A549 (cell line): ENCODE data around the gene WNT9A. TPM values are rescaled to one million over a fixed set of nuclear protein-coding genes. Genes with fewer than 3 reads are reported as not detected.

Experiments used
- ATAC-seq, 2 experiments: fragments of 200-7000 bp in 1 of 2; fragments of >200 bp in 1 of 2; cut with Nextera tagmentation in 1 of 2; cut with Tn5 transposase in 1 of 2; 3 replicates each; pipeline versions ENCODE4 v1.8.0 to v1.9.1; 2018 to 2020; ENCODE audit warnings: mild to moderate bottlenecking in 1 of 2, moderate library complexity in 1 of 2
- CTCF ChIA-PET: fragments of 300-600 bp; sonication (Branson Sonifier 250); formaldehyde crosslinking; extraction: SDS; loops from one replicate; lab custom pipeline; 2021; ENCODE audit warnings: antibody characterized with exemption, inconsistent platforms; lab: Yijun Ruan, JAX
- POLR2A ChIA-PET: fragments of 350-600 bp; formaldehyde crosslinking; extraction: SDS; loops from one replicate; lab custom pipeline; 2021; ENCODE audit warnings: antibody characterized with exemption, inconsistent platforms; lab: Yijun Ruan, JAX
- DNase-seq, 2 experiments: peaks; one replicate each; pipeline versions ENCODE4 v3.0.0 to v3.0.0-alpha.2; 2011 to 2016; ENCODE audit warnings: low read depth in 1 of 2, low spot score in 1 of 2
- FAIRE-seq: peaks from 2 replicates; lab custom pipeline; 2011; peaks lifted over from hg19 to GRCh38; lab: Jason Lieb, UNC
- H3K27ac ChIP-seq, 2 experiments: fragments of >200 bp; sonication (Bioruptor Twin); formaldehyde crosslinking; 3 replicates each; pipeline ENCODE4 v1.5.1; 2016 to 2017
- H3K4me1 ChIP-seq: fragments of >200 bp; sonication (Bioruptor Twin); formaldehyde crosslinking; 3 replicates; pipeline ENCODE4 v1.6.1; 2016
- H3K4me2 ChIP-seq: fragments of >200 bp; sonication (Bioruptor Twin); formaldehyde crosslinking; 3 replicates; pipeline ENCODE4 v1.6.1; 2016
- H3K4me3 ChIP-seq: fragments of >200 bp; sonication (Bioruptor Twin); formaldehyde crosslinking; 3 replicates; pipeline ENCODE4 v1.5.1; 2016
- H3K9me3 ChIP-seq: fragments of >200 bp; sonication (Bioruptor Twin); formaldehyde crosslinking; 3 replicates; pipeline ENCODE4 v1.6.1; 2016
- CBX8 ChIP-seq: fragments of 200-600 bp; sonication (generic); IDR thresholded peaks from 2 replicates; pipeline ENCODE4 v1.6.1; 2016
- CTCF ChIP-seq: fragments of >200 bp; sonication (Bioruptor Twin); formaldehyde crosslinking; IDR thresholded peaks from 3 replicates; pipeline ENCODE4 v1.5.1; 2016
- EHF ChIP-seq: fragments of 250-450 bp; sonication (Bioruptor Pico); IDR thresholded peaks from 2 replicates; pipeline ENCODE4 v1.5.0; 2020; ENCODE audit warnings: mild to moderate bottlenecking
- EHMT2 ChIP-seq: fragments of 200-600 bp; sonication (generic); IDR thresholded peaks from 2 replicates; pipeline ENCODE4 v1.6.1; 2016; ENCODE audit warnings: antibody characterized with exemption, low read depth, mild to moderate bottlenecking, moderate library complexity
- ELK1 ChIP-seq: fragments of 150-350 bp; IDR thresholded peaks from 2 replicates; pipeline ENCODE4 v1.6.1; 2014; ENCODE audit warnings: low read depth, mild to moderate bottlenecking, low read length
- EP300 ChIP-seq, 2 experiments: fragments of >200 bp; sonication (Bioruptor Twin); formaldehyde crosslinking; IDR thresholded peaks; 2 replicates in 1 of 2; 3 replicates in 1 of 2; pipeline ENCODE4 v1.6.1; 2016 to 2017
- FOSB ChIP-seq: fragments of 250-450 bp; sonication (Bioruptor Pico); IDR thresholded peaks from 2 replicates; pipeline ENCODE4 v1.5.0; 2020; ENCODE audit warnings: mild to moderate bottlenecking, moderate library complexity
- FOSL2 ChIP-seq, 2 experiments: fragments of 450-650 bp in 1 of 2; fragments of >200 bp in 1 of 2; sonication (Bioruptor Twin) in 1 of 2; formaldehyde crosslinking; IDR thresholded peaks; 2 replicates each; pipeline versions ENCODE4 v1.5.0 to v1.6.1; 2016 to 2020; ENCODE audit warnings: mild to moderate bottlenecking in 1 of 2, moderate library complexity in 1 of 2
- HDAC2 ChIP-seq: fragments of 200-600 bp; sonication (generic); IDR thresholded peaks from 2 replicates; pipeline ENCODE4 v1.6.1; 2016
- HES2 ChIP-seq: fragments of >200 bp; sonication (Bioruptor Twin); formaldehyde crosslinking; IDR thresholded peaks from 2 replicates; pipeline ENCODE4 v1.6.1; 2016
- HEYL ChIP-seq: fragments of 250-450 bp; sonication (Bioruptor Pico); IDR thresholded peaks from 2 replicates; pipeline ENCODE4 v1.8.0; 2021; ENCODE audit warnings: mild to moderate bottlenecking, moderate library complexity
- HOXA7 ChIP-seq: fragments of 250-450 bp; sonication (Bioruptor Pico); IDR thresholded peaks from 2 replicates; pipeline ENCODE4 v1.5.0; 2020; ENCODE audit warnings: mild to moderate bottlenecking, moderate library complexity
- JUNB ChIP-seq: fragments of >200 bp; sonication (Bioruptor Twin); formaldehyde crosslinking; IDR thresholded peaks from 2 replicates; pipeline ENCODE4 v1.6.1; 2016
- KDM5A ChIP-seq: fragments of 200-600 bp; sonication (generic); IDR thresholded peaks from 2 replicates; pipeline ENCODE4 v1.6.1; 2016; ENCODE audit warnings: antibody characterized with exemption, mild to moderate bottlenecking
- MAX ChIP-seq: IDR thresholded peaks from 2 replicates; pipeline ENCODE4 v1.6.1; 2012
- MAZ ChIP-seq: fragments of 150-350 bp; IDR thresholded peaks from 2 replicates; pipeline ENCODE4 v1.6.1; 2014; ENCODE audit warnings: antibody characterized with exemption, low read depth, low read length, borderline replicate concordance
- NR3C1 ChIP-seq: fragments of >200 bp; sonication (Bioruptor Twin); formaldehyde crosslinking; IDR thresholded peaks from 3 replicates; pipeline ENCODE4 v1.6.1; 2017
- PHF8 ChIP-seq: fragments of 200-600 bp; sonication (generic); IDR thresholded peaks from 2 replicates; pipeline ENCODE4 v1.6.1; 2016; ENCODE audit warnings: low read depth, mild to moderate bottlenecking, antibody characterized with exemption, moderate library complexity, borderline replicate concordance
- POLR2AphosphoS2 ChIP-seq: conservative IDR thresholded peaks from 2 replicates; pipeline ENCODE4 v1.6.1; 2012; ENCODE audit warnings: low read length, improper control_type of control experiment, inconsistent platforms
- RAD21 ChIP-seq, 2 experiments: fragments of >200 bp in 1 of 2; sonication (Bioruptor Twin) in 1 of 2; formaldehyde crosslinking in 1 of 2; IDR thresholded peaks in 1 of 2; conservative IDR thresholded peaks in 1 of 2; 2 replicates in 1 of 2; 3 replicates in 1 of 2; pipeline ENCODE4 v1.6.1; 2012 to 2018; ENCODE audit warnings: inconsistent platforms in 1 of 2
- RARB ChIP-seq: fragments of 250-450 bp; sonication (Bioruptor Pico); IDR thresholded peaks from 2 replicates; pipeline ENCODE4 v1.8.0; 2021; ENCODE audit warnings: mild to moderate bottlenecking, moderate library complexity
- REST ChIP-seq: fragments of 200-600 bp; sonication (generic); IDR thresholded peaks from 2 replicates; pipeline ENCODE4 v1.6.1; 2016; ENCODE audit warnings: antibody characterized with exemption, mild to moderate bottlenecking, moderate library complexity
- SMC3 ChIP-seq: fragments of >200 bp; sonication (Bioruptor Twin); formaldehyde crosslinking; IDR thresholded peaks from 3 replicates; pipeline ENCODE4 v1.6.1; 2018; ENCODE audit warnings: inconsistent platforms
- SREBF2 ChIP-seq: fragments of 450-650 bp; IDR thresholded peaks from 2 replicates; pipeline ENCODE4 v1.6.1; 2014; ENCODE audit warnings: mild to moderate bottlenecking, moderate library complexity
- ZC3H11A ChIP-seq: fragments of 450-650 bp; IDR thresholded peaks from 2 replicates; pipeline ENCODE4 v1.6.1; 2014; ENCODE audit warnings: antibody characterized with exemption, mild to moderate bottlenecking
- WGBS: methylation state at CpG from one replicate; pipeline ENCODE4 v1.1.6; 2017; ENCODE audit errors: missing lambda C conversion rate; 5-methylcytosine and 5-hydroxymethylcytosine counted together
- polyA plus RNA-seq, 4 experiments: library from polyadenylated mRNA; depleted of rRNA in 3 of 4; stranded (reverse); fragments of >200 nt; fragmentation: RNase III in 1 of 4; extraction: RNeasy Plus Mini Kit Qiagen cat#74134 plus additional on column Dnase treatment in 1 of 4; gene quantifications; 2 replicates in 3 of 4; 3 replicates in 1 of 4; pipeline ENCODE4 v1.2.3, GENCODE V29; 2011 to 2017

WNT9A gene
- polyA plus RNA-seq, 2 of the 4 experiments (the other 2 are of a cell fraction), result 0.75 to 1.2 TPM

- FAIRE-seq (no peak), DNase-seq (peak; percentile 36 to 45)
These were observed 401 bp downstream of the WNT9A start for GRCh38 chr1:227947386-227947675.

GRCh38 chr1:227946624-227947385 lies 927 bp downstream of the WNT9A start:
- peak; percentile 76 to 93 for ATAC-seq
- POLR2A ChIA-PET, result interaction anchor here (1.9 kb wide), 1 partner anchor 159 kb away, joined by 4 read pairs; no protein-coding TSS in a partner anchor
- H3K27ac ChIP-seq, result peak overlapping the region; percentile 67 to 89
- no peak for FAIRE-seq
- H3K4me3 ChIP-seq, result peak overlapping the region; percentile 66
- TF ChIP-seq PHF8 (no peak), MAX (peak; percentile 15; the same call in 1 of the 2 replicates), RAD21 (conservative IDR thresholded peaks at IDR 0.05 in 1 of 2, IDR thresholded peaks at IDR 0.05 in 1 of 2) (peak; percentile 90 to 98), CTCF (peak; percentile 95), RARB (no peak), ZC3H11A (no peak), MAZ (no peak), SMC3 (peak; percentile 95), ELK1 (no peak), FOSL2 (IDR thresholded peaks at IDR 0.05) (no peak), FOSL2 (CRISPR knock-in tag; IDR thresholded peaks at IDR 0.05) (no peak), HEYL (CRISPR knock-in tag) (no peak), HES2 (no peak), REST (no peak), NR3C1 (no peak), HOXA7 (CRISPR knock-in tag) (no peak), POLR2AphosphoS2 (no peak), FOSB (CRISPR knock-in tag) (no peak), EHMT2 (no peak), SREBF2 (no peak), HDAC2 (peak; percentile 81; the same call in 1 of the 2 replicates), CBX8 (no peak), JUNB (no peak), KDM5A (0 out of 2 replicates have a peak, but pooled peaks have one; percentile 49), EHF (CRISPR knock-in tag) (no peak)
- TF ChIP-seq, all 56 proteins: peak for 6
- Histone ChIP-seq H3K4me2 (peak overlapping the region; percentile 98), H3K9me3 (no peaks in the 10 kb centered on the region), H3K4me1 (peaks cover 12% of the 10 kb centered on the region)
- DNase-seq, result peak; percentile 80 to 86
- 3% methylated on average over 43 of the region's 61 CpGs for WGBS
- CTCF ChIA-PET, result interaction anchor here (0.7 to 10.5 kb wide), 14 partner anchors 10 to 465 kb away, joined by 3 to 166 read pairs (median 3); no protein-coding TSS in a partner anchor

More at GRCh38 chr1:227947386-227947675, 401 bp downstream of the WNT9A start:
- Histone ChIP-seq H3K4me1 (peaks cover 12% of the 10 kb centered on the region), H3K4me2 (peak overlapping the region; percentile 98), H3K4me3 (peak overlapping the region; percentile 66), H3K27ac (peak overlapping the region; percentile 67 to 89), H3K9me3 (no peaks in the 10 kb centered on the region)
- no peak for TF ChIP-seq EP300 (IDR thresholded peaks at IDR 0.05)
- TF ChIP-seq MAX, result peak; percentile 33; the same call in 1 of the 2 replicates
- no peak for TF ChIP-seq RAD21 (conservative IDR thresholded peaks at IDR 0.05 in 1 of 2, IDR thresholded peaks at IDR 0.05 in 1 of 2)
- under 1% methylated on average over 8 of the region's 36 CpGs for WGBS
- peak; percentile 26 to 29 for ATAC-seq
- POLR2A ChIA-PET, result interaction anchor here (1.9 kb wide), 1 partner anchor 159 kb away, joined by 4 read pairs; no protein-coding TSS in a partner anchor
- CTCF ChIA-PET, result interaction anchor here (0.7 to 10.5 kb wide), 12 partner anchors 11 to 465 kb away, joined by 3 to 166 read pairs (median 3); no protein-coding TSS in a partner anchor
